Lower leg skin (tissue), 4 donors: Measurements from ENCODE around the gene KRTAP10-1. TPM values are rescaled to one million over a fixed set of nuclear protein-coding genes. Genes with fewer than 3 reads are reported as not detected.

Source experiments
- DNase-seq, 2 donors: peaks; one replicate each; pipeline ENCODE4 v3.0.0-alpha.2; 2019; ENCODE audit warnings: low spot score in 2 of 2
- H3K4me3 ChIP-seq: fragments of 200-600 bp; sonication (generic); 2 replicates; pipeline ENCODE4 v1.5.1; 2017; ENCODE audit warnings: mild to moderate bottlenecking, low read depth; ENCODE audit not compliant: poor library complexity, severe bottlenecking
- POLR2A ChIP-seq, 2 donors: fragments of 450-650 bp; IDR thresholded peaks; one replicate each; pipeline ENCODE4 v1.6.1; 2016 to 2017; ENCODE audit warnings: antibody characterized with exemption in 2 of 2, mild to moderate bottlenecking in 1 of 2, moderate library complexity in 1 of 2
- WGBS, 2 donors: methylation state at CpG; one replicate each; pipeline ENCODE4 v1.1.5; 2018; 5-methylcytosine and 5-hydroxymethylcytosine counted together
- intact Hi-C: fragments of 100-400 bp; cut with DNase I; formaldehyde crosslinking; loops from one replicate; pipeline ENCODE4 v1.15.0; 2023; ENCODE audit warnings: low total_unique reads
- total RNA-seq, 4 donors: library from RNA; depleted of rRNA; stranded (reverse); fragments of >200 nt; gene quantifications; one replicate each; pipeline ENCODE4 v1.1.0, GENCODE V29; 2016
- TF ChIP-seq, protein P1 (sequence below), 3 donors: fragments of 450-650 bp; IDR thresholded peaks; one replicate each; pipeline ENCODE4 v1.5.1; 2016; ENCODE audit warnings: antibody characterized with exemption in 3 of 3, mild to moderate bottlenecking in 3 of 3, moderate library complexity in 2 of 3

Gene KRTAP10-1
- total RNA-seq, 4 donors from 2014 or later = 3.0 TPM; not detected in 3

DNA sequence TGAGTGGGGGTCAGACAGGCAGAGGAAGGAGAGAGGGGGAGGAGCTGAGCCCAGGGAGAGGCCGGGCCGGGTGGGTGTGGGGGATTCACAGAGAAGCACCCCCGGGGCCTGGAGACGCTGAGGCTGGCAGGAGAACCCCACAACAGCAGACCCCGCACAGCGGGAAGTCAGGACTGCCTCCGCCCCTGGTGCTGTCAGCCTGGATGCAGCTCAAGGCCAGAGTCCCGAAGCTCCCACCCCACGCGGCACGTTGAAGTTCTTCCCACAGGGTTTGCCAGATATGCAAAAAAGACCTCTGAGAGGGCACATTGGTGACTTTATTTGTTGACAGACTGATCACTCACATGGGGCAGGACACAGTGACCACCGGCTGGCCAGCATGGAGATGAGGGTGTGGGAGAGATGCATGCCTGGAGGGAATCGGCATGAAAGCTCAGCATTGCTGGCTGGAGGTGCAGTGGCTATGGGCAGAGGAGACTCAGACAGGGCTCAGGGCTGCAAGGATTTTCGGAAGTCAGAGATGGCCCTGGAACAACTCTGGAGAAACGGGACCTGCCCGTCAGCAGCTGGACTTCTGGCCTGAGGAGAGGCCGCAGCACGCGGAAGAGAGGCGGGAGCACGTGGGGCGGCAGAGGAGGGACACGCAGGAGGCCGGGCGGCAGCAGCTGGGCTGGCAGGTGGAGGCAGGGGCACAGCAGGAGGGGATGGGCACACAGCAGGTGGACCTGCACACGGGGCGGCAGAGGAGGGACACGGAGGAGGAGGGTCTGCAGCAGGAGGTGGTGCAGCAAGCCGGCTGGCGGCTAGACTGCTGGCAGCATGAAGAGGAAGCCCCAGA lies 17.7 kb upstream of the KRTAP10-1 start:
- WGBS, 2 donors = 64 to 70% methylated on average over 30 of the region's 30 CpGs
- intact Hi-C loops = no loop called here
- peak in 1 of 2 donors; percentile 80 for DNase-seq
- H3K4me3 ChIP-seq = no peak overlapping the region
- TF ChIP-seq POLR2A (IDR thresholded peaks at IDR 0.05) = no peak

DNA sequence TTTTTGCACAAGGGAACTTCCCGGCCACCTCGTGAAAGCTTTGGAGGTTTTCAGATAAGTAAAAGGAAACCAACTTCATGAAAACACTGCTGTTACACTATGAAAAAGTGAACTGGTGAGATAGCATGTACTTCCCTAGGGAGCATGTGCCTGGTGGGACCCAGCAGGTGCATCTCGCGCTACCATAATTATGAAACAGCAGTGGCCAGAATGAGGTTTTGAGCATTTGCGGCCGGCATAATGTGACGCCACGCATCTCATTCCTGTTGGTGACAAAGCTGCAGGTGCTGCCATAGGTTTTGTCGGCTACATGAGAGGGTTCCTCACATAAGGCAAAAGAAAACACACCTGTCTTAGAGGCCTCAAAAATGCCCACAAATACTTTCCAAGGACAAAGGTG lies 16.9 kb upstream of the KRTAP10-1 start:
- 83 to 85% methylated on average over 9 of the region's 9 CpGs for WGBS, 2 donors

DNA sequence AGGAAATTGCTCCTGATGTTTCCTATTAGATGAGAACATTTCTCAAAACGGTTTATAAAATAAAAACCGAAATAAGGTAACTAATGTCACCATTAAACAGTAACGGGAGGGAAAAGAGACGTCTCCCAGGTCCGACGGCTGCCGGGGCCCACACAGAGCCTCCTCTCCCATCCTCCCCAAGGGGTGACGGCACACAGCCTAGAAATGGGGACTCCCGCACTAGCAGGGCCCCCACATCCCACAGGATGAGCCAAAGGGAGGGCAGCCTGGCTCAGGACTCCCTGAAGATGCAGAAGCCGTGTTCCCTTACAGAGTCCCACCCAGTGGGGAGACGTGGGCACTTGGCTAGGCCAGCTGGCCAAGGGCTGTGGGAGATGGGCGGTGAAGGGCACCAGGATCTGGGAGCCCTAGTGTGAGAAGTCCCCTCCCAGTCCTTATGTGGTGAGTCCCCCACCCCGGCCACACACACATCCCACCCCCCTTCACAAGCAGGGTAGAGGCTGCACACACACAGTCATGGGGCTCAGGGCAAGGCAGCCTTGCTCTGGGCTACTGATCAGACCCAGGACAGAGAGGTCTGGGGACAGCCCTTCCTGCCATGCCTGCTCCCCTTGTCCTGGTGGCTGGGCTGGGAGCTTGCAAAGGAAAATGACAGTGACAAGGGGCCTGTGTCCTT lies 15.3 kb upstream of the KRTAP10-1 start:
- intact Hi-C loops = no loop called here
- TF ChIP-seq POLR2A (IDR thresholded peaks at IDR 0.05) = no peak
- TF ChIP-seq, protein P1, sequence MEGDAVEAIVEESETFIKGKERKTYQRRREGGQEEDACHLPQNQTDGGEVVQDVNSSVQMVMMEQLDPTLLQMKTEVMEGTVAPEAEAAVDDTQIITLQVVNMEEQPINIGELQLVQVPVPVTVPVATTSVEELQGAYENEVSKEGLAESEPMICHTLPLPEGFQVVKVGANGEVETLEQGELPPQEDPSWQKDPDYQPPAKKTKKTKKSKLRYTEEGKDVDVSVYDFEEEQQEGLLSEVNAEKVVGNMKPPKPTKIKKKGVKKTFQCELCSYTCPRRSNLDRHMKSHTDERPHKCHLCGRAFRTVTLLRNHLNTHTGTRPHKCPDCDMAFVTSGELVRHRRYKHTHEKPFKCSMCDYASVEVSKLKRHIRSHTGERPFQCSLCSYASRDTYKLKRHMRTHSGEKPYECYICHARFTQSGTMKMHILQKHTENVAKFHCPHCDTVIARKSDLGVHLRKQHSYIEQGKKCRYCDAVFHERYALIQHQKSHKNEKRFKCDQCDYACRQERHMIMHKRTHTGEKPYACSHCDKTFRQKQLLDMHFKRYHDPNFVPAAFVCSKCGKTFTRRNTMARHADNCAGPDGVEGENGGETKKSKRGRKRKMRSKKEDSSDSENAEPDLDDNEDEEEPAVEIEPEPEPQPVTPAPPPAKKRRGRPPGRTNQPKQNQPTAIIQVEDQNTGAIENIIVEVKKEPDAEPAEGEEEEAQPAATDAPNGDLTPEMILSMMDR (IDR thresholded peaks at IDR 0.05) = no peak
- H3K4me3 ChIP-seq = no peak overlapping the region
- DNase-seq = peak in 1 of 2 donors; percentile 61
- WGBS, 2 donors = 49 to 59% methylated on average over 13 of the region's 13 CpGs

More for the DNA sequence above, 16.9 kb upstream of the KRTAP10-1 start:
- no peak overlapping the region for H3K4me3 ChIP-seq
- intact Hi-C loops = no loop called here
- DNase-seq = peak in 1 of 2 donors; percentile 59
- TF ChIP-seq, protein P1 (IDR thresholded peaks at IDR 0.05) = no peak
- TF ChIP-seq POLR2A (IDR thresholded peaks at IDR 0.05) = no peak

DNA sequence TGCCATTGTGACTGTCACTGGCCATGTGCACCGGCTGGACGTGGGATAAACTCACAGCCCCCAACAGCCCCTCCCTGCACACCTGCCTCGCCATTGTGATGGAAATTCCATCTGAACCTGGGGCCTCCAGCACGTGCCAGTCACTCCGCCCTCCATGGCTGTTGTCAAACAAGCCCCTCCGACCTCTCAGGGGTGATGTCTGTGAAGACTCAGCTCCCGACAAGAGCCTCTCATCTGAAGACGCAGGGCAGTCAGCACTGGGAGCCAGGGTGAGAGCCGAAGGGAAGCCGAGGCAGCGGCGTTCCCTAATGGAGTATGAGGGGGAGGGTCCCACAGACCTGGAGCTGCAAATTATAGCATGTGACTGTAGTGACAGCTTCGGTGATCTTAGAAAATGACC lies 12.7 kb upstream of the KRTAP10-1 start:
- no peak overlapping the region for H3K4me3 ChIP-seq
- 74 to 80% methylated on average over 13 of the region's 13 CpGs for WGBS, 2 donors
- DNase-seq = peak in 1 of 2 donors; percentile 57
- intact Hi-C loops = no loop called here
- no peak for TF ChIP-seq POLR2A (IDR thresholded peaks at IDR 0.05)
- TF ChIP-seq, protein P1 (IDR thresholded peaks at IDR 0.05) = no peak

DNA sequence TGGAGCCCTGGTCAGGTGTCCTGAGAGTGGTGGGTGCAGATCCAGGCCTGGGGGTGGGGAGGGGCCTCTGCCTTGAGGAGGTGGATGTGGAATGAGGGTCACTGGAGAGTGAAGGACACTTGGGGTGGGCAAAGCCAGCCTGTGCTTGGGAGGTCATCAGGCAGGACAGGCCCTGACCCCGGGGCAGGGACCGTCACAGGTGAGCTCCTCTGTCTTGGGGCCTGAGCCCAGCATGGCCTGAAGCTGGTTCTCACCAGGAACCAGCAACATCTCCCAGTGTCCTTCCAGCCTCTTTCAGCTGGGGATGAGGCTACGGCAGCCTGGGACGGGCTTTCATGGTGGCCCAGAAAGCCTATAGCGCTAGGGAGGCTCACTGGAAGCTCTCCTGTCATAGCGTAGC lies 12.1 kb upstream of the KRTAP10-1 start:
- DNase-seq = peak in 1 of 2 donors; percentile 53
- intact Hi-C loops = no loop called here
- TF ChIP-seq, protein P1 (IDR thresholded peaks at IDR 0.05) = no peak
- no peak for TF ChIP-seq POLR2A (IDR thresholded peaks at IDR 0.05)
- H3K4me3 ChIP-seq = no peak overlapping the region
- WGBS, 2 donors = 88 to 95% methylated on average over 4 to 6 of the region's 6 CpGs

DNA sequence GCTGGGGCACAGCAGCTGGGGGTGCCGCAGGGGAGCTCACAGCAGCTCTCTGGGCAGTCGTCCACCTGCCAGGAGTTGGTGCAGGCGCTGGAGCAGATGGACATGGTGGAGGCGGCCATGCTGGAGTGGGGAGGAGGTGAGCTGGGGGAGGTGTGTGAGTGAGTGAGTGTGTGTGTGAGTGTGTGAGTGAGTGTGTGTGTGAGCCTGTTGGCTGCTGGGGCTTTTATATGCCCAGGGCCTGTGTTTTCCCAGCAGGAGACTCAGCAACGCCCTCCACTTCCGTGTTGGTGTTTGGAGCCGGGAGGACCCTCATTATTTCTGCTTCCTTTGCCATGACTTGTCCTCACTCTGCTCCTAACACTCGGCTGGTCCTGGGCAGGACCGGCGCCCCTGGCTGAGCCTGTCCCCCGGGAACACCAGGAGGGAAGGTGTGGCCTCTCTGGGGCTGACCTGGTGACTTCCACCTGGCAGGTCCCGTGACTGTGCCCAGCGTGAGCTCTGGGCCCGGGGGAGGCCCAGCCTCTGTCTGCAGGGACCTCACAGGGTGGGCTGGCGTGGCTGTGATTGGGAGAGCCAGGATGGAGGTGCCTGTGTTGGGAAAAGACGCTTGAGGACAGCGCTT lies 11.5 kb upstream of the KRTAP10-1 start, which contains the start of gene KRTAP10-2:
KRTAP10-2 (minus strand) TSS at position 166 of the 622 bp plus-strand sequence; CDS start at position 119, 47 bp downstream.
- no peak within 1 kb of the TSS for H3K4me3 ChIP-seq
- WGBS, 2 donors = 45 to 60% methylated on average over 14 to 17 of the region's 17 CpGs
- intact Hi-C loops = no loop called here
- peak in 1 of 2 donors; percentile 70 for DNase-seq
- no peak for TF ChIP-seq POLR2A (IDR thresholded peaks at IDR 0.05)
- TF ChIP-seq, protein P1 (IDR thresholded peaks at IDR 0.05) = no peak
